Measurements from ENCODE around the gene SGIP1. TPM values are rescaled to one million over a fixed set of nuclear protein-coding genes. Genes with fewer than 3 reads are reported as not detected.
"Not testable (repeated sequence)": the region's sequence is repeated elsewhere in the genome, so short reads cannot be mapped to it uniquely, and the experiment has no call there.

The SGIP1 gene
- total RNA-seq, 1 donor from 2014 or later, result 12.4 TPM

- no peak for ATAC-seq
- Histone ChIP-seq H3K36me3 (no peaks in the 10 kb centered on the region), H3K4me3 (no peak overlapping the region), H3K4me1 (peaks cover 8% of the 10 kb centered on the region), H3K27me3 (ENCODE audit: low read depth) (no peaks in the 10 kb centered on the region), H3K9me3 (no peaks in the 10 kb centered on the region), H3K27ac (no peak overlapping the region)
- TF ChIP-seq, protein P1, sequence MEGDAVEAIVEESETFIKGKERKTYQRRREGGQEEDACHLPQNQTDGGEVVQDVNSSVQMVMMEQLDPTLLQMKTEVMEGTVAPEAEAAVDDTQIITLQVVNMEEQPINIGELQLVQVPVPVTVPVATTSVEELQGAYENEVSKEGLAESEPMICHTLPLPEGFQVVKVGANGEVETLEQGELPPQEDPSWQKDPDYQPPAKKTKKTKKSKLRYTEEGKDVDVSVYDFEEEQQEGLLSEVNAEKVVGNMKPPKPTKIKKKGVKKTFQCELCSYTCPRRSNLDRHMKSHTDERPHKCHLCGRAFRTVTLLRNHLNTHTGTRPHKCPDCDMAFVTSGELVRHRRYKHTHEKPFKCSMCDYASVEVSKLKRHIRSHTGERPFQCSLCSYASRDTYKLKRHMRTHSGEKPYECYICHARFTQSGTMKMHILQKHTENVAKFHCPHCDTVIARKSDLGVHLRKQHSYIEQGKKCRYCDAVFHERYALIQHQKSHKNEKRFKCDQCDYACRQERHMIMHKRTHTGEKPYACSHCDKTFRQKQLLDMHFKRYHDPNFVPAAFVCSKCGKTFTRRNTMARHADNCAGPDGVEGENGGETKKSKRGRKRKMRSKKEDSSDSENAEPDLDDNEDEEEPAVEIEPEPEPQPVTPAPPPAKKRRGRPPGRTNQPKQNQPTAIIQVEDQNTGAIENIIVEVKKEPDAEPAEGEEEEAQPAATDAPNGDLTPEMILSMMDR (IDR thresholded peaks at IDR 0.05), result no peak
- DNase-seq, result no peak
- intact Hi-C loops (cut with DNase I), result no loop called here
Measured at GRCh38 chr1:66728021-66728420, 194.1 kb downstream of the SGIP1 start.

GRCh38 chr1:66728716-66729115, 194.8 kb downstream of the SGIP1 start:
- ATAC-seq; H3K36me3 ChIP-seq; H3K27me3 ChIP-seq (ENCODE audit: low read depth); H3K27ac ChIP-seq; intact Hi-C loops (cut with DNase I); H3K4me1 ChIP-seq; H3K9me3 ChIP-seq; DNase-seq; H3K4me3 ChIP-seq: not testable (repeated sequence)

DNA sequence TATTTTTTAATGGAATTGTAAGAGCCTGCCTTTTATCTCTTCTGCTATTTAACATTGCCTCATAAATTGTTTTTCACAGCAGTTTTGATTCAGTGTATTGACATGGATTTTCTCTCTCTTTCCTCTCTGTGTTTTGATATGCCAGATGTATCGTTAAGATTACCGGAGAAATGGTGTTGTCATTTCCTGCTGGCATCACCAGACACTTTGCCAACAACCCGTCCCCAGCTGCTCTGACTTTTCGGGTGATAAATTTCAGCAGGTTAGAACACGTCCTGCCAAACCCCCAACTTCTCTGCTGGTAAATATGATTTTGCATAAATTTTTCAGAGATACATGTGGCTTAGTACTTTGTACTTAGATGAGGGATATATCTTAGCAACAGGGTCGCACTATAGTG, 195.2 kb downstream of the SGIP1 start:
- Histone ChIP-seq H3K4me1 (peaks cover 8% of the 10 kb centered on the region), H3K36me3 (no peaks in the 10 kb centered on the region), H3K27ac (peak overlapping the region; percentile 32), H3K27me3 (ENCODE audit: low read depth) (no peaks in the 10 kb centered on the region), H3K9me3 (no peaks in the 10 kb centered on the region), H3K4me3 (no peak overlapping the region)
- ATAC-seq (no peak), DNase-seq (no peak)
- intact Hi-C loops (cut with DNase I), result no loop called here
- TF ChIP-seq, protein P1 (IDR thresholded peaks at IDR 0.05), result no peak

DNA sequence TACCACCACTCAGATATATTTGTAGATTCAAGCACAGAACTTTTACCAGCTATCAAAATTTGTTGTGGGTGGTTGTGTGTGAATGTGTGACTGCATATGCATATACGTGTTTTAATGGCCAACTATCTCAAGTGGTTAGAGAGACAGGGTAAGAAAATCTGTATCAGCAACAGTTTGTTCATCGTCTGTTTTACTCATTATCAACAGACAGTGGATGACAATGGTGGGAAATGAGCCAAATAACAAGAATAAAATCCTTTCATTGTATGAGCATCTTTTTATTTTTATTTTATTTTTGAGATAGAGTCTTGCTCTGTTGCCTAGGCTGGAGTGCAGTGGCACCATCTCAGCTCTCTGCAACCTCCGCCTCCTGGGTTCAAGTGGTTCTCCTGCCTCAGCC, 195.6 kb downstream of the SGIP1 start:
- TF ChIP-seq, protein P1 (IDR thresholded peaks at IDR 0.05), result no peak
- Histone ChIP-seq H3K9me3 (no peaks in the 10 kb centered on the region), H3K4me1 (peaks cover 8% of the 10 kb centered on the region), H3K36me3 (no peaks in the 10 kb centered on the region), H3K4me3 (no peak overlapping the region), H3K27ac (peak overlapping the region; percentile 32), H3K27me3 (ENCODE audit: low read depth) (no peaks in the 10 kb centered on the region)
- no peak for DNase-seq
- intact Hi-C loops (cut with DNase I), result no loop called here
- no peak for ATAC-seq

DNA sequence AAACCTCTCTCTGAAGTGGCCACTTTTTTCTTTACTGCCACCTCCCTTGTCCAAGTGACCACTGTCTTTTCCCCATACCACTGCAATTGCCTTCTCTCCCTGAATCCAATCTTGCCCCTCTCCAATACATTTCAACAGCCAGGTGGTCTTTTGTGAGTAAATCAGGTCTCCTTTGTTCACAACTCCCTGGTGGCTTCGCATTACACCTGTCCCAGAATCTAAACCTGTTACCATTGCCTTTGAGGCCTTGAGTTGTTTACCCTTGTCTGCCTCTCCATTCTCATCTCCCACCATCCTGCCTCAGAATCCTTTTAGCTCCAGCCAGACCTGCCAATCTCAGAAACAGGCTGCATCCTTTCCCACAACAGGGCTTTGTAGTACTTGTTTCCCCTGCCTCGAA, 196.5 kb downstream of the SGIP1 start:
- TF ChIP-seq, protein P1 (IDR thresholded peaks at IDR 0.05), result no peak
- intact Hi-C loops (cut with DNase I), result no loop called here
- Histone ChIP-seq H3K4me3 (no peak overlapping the region), H3K36me3 (no peaks in the 10 kb centered on the region), H3K9me3 (no peaks in the 10 kb centered on the region), H3K4me1 (peaks cover 8% of the 10 kb centered on the region), H3K27ac (no peak overlapping the region), H3K27me3 (ENCODE audit: low read depth) (no peaks in the 10 kb centered on the region)
- no peak for ATAC-seq
- DNase-seq, result no peak

DNA sequence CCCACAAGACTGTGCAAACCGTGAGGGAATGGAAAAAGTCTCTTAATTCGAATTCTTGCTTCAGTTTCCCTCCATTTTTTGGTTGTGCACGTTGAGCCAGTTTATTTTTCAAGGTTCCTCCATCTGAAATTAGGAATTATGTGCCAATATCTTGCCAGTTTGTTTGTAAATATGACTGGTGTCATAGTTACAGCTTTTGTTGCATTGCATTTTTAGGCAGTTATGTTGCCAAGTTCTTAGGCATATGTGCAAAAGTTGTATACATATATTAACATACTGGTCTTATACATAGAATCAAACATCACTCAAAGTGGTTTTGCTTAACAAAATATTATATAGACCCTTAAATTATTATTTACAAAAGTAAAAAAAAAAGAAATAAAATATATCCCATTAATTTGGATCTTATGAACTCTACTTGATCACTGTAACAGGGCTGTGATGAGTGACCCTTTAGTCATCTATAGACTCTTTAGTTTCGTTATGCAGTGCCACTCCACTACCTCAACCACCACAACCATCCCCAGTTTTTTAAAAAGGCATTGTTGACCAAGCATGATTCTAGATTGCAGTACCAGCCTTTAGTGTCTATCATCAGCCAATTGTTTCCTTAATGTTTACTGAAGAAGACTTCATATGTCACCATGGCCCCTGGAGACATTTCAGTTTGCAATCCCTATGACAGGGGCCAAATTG, 197.4 kb downstream of the SGIP1 start:
- DNase-seq, result no peak
- TF ChIP-seq, protein P1 (IDR thresholded peaks at IDR 0.05), result no peak
- intact Hi-C loops (cut with DNase I), result no loop called here

More for the DNA sequence above, 197.4 kb downstream of the SGIP1 start:
- Histone ChIP-seq H3K27me3 (ENCODE audit: low read depth) (no peaks in the 10 kb centered on the region), H3K9me3 (no peaks in the 10 kb centered on the region), H3K27ac (no peak overlapping the region), H3K36me3 (no peaks in the 10 kb centered on the region), H3K4me1 (no peaks in the 10 kb centered on the region), H3K4me3 (no peak overlapping the region)
- no peak for ATAC-seq
